ENCODE data around the gene LRMDA. TPM values are rescaled to one million over a fixed set of nuclear protein-coding genes. Genes with fewer than 3 reads are reported as not detected.

LRMDA gene
- total and polyA plus RNA-seq, 2 of the 4 experiments (the other 2 are of a cell fraction), result 0.07 TPM; not detected in 1

DNA sequence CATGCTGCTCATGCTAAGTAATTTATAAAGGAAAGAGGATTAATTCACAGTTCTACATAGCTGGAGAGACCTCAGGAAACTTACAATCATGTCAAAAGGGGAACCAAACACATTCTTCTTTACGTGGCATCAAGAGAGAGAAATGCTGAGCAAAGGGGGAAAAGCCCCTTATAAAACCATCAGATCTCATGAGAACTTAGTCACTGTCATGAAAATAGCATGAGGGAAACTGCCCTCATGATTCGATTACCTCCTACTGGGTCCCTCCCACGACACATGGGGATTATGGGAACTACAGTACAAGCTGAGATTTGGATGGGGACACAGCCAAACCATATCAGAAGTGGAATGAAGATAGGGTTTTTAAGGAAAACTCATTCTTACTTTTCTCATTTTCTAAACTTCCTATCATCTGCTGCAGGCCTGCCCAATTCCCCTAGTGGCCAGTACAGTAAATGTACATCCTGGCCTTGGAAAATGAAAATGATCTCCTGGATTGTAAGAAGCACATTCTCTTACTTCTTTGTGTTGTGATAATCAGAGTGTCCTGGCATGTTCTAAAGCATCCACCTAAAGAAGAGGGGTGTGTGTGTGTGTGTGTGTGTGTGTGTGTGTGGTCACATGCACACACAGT lies 421.5 kb downstream of the LRMDA start:
- H2AK9ac ChIP-seq (replicated peaks; ENCODE audit: low read depth, low read length, poor library complexity), result no peak overlapping the region
- H3K4ac ChIP-seq (ENCODE audit: low read depth, low read length), result no peak overlapping the region
- TF ChIP-seq POLR2A (IDR thresholded peaks at IDR 0.05; ENCODE audit: low read depth, low read length) (no peak), SMC3 (IDR thresholded peaks at IDR 0.05; ENCODE audit: low read depth, low read length) (no peak)
- no peak overlapping the region for H2AFZ ChIP-seq (replicated peaks; ENCODE audit: low read length, poor library complexity)
- intact Hi-C loops (cut with micrococcal nuclease), result no loop called here
- H3K27ac ChIP-seq (ENCODE audit: insufficient read depth, low read length), result no peak overlapping the region
- DNase-seq (no peak), ATAC-seq (ENCODE audit: low read depth) (no peak)
- H3K36me3 ChIP-seq (ENCODE audit: control insufficient read depth, insufficient read depth, low read length), result no peaks in the 10 kb centered on the region
- no peaks in the 10 kb centered on the region for H3K4me1 ChIP-seq (ENCODE audit: control insufficient read depth, insufficient read depth, low read length)
- no peaks in the 10 kb centered on the region for H3K79me1 ChIP-seq (ENCODE audit: low read depth in 1 of 2, low read length in 2 of 2)
- H3K9ac ChIP-seq (ENCODE audit: low read depth, low read length), result no peak overlapping the region
- no peak overlapping the region for H2AK5ac ChIP-seq (ENCODE audit: low read depth, low read length)
- in situ Hi-C loops (cut with MboI; ENCODE audit: low sequenced_read_pairs), result no loop called here
- ChIA-PET POLR2A (ENCODE audit: unreplicated experiment) (no interaction called here), CTCF (no interaction called here)
- H3K23ac ChIP-seq (ENCODE audit: low read depth, low read length), result no peak overlapping the region
- H2BK120ac ChIP-seq (ENCODE audit: low read depth, low read length), result no peak overlapping the region
- no peak overlapping the region for H2BK15ac ChIP-seq (ENCODE audit: low read depth, low read length)
- H2BK5ac ChIP-seq (ENCODE audit: low read depth, low read length, poor library complexity, severe bottlenecking), result no peak overlapping the region
- H3K27me3 ChIP-seq (ENCODE audit: control insufficient read depth, insufficient read depth, low read length), result no peaks in the 10 kb centered on the region
- no peak overlapping the region for H3K4me2 ChIP-seq (ENCODE audit: low read depth, low read length)
- no peak overlapping the region for H4K5ac ChIP-seq (ENCODE audit: low read depth, low read length)
- H3K9me3 ChIP-seq (ENCODE audit: control insufficient read depth, insufficient read depth, low read length), result no peaks in the 10 kb centered on the region
- H3K56ac ChIP-seq (ENCODE audit: extremely low read depth, insufficient read depth, low read length), result no peak overlapping the region
- H4K91ac ChIP-seq (ENCODE audit: insufficient read depth, low read depth, low read length), result no peak overlapping the region
- dilution Hi-C loops (cut with HindIII; ENCODE audit: low sequenced_read_pairs, unreplicated experiment), result no loop called here
- H2BK20ac ChIP-seq (ENCODE audit: low read depth, low read length), result no peak overlapping the region
- no peak overlapping the region for H3K18ac ChIP-seq (ENCODE audit: low read depth, low read length)
- H3K4me3 ChIP-seq (ENCODE audit: insufficient read depth, low read depth, low read length), result no peak overlapping the region
- H3K14ac ChIP-seq (replicated peaks; ENCODE audit: low read depth, low read length), result no peak overlapping the region
- no peak overlapping the region for H4K8ac ChIP-seq (ENCODE audit: low read depth in 2 of 2, low read length in 2 of 2)
- H3K9me1 ChIP-seq (ENCODE audit: insufficient read depth, low read length), result no peaks in the 10 kb centered on the region
- no CpG with 5 or more reads among the region's 3 CpGs for WGBS, 2 experiments (ENCODE audit: extremely low coverage in 2 of 2, insufficient read length in 1 of 2)
- H4K20me1 ChIP-seq (ENCODE audit: insufficient read depth, low read length), result no peaks in the 10 kb centered on the region
- no TSS peak for BruUV-seq (replicated peaks)

Data from IMR-90 (cell line).